Medulla oblongata (tissue), 1 donor: ENCODE measurements around the gene CCDC86.

Experiments used
- DNase-seq: peaks from one replicate; pipeline ENCODE4 v3.0.0-alpha.2; 2015; ENCODE audit errors: extremely low spot score

CCDC86 gene

GRCh38 chr11:60868682-60869450, 27.0 kb downstream of the CCDC86 start:
- DNase-seq, result no peak

GRCh38 chr11:60869451-60869825, 27.5 kb downstream of the CCDC86 start:
- DNase-seq, result no peak

- no peak for DNase-seq
Measured at GRCh38 chr11:60870276-60870675, 28.4 kb downstream of the CCDC86 start.

- no peak for DNase-seq
Measured at GRCh38 chr11:60870733-60871377, 28.9 kb downstream of the CCDC86 start.

GRCh38 chr11:60871378-60872061, 29.6 kb downstream of the CCDC86 start:
- DNase-seq, result peak; percentile 36

GRCh38 chr11:60872124-60872960, 30.4 kb downstream of the CCDC86 start:
- DNase-seq, result no peak

- no peak for DNase-seq
Measured at GRCh38 chr11:60872961-60873524, 31.1 kb downstream of the CCDC86 start.

- DNase-seq, result no peak
Measured at GRCh38 chr11:60873533-60873932, 31.6 kb downstream of the CCDC86 start.

GRCh38 chr11:60874421-60875365, 32.8 kb downstream of the CCDC86 start:
- DNase-seq, result no peak

- DNase-seq, result no peak
Measured at GRCh38 chr11:60875366-60876167, 33.7 kb downstream of the CCDC86 start.

- no peak for DNase-seq
Measured at GRCh38 chr11:60876168-60876485, 34.2 kb downstream of the CCDC86 start.

GRCh38 chr11:60878245-60879101, 36.6 kb downstream of the CCDC86 start:
- DNase-seq, result no peak

- no peak for DNase-seq
Measured at GRCh38 chr11:60879104-60879503, 37.2 kb downstream of the CCDC86 start.

- DNase-seq, result no peak
Measured at GRCh38 chr11:60879971-60880588, 38.2 kb downstream of the CCDC86 start.

GRCh38 chr11:60880643-60881282, 38.9 kb downstream of the CCDC86 start:
- DNase-seq, result no peak

- peak; percentile 66 for DNase-seq
Measured at GRCh38 chr11:60887556-60887955, 45.6 kb downstream of the CCDC86 start.

GRCh38 chr11:60889869-60890311, 48.0 kb downstream of the CCDC86 start:
- DNase-seq, result no peak

- no peak for DNase-seq
Measured at GRCh38 chr11:60890696-60891095, 48.8 kb downstream of the CCDC86 start.
